ENCODE measurements around the gene KHSRP.
"Not testable (repeated sequence)": the region's sequence is repeated elsewhere in the genome, so short reads cannot be mapped to it uniquely, and the experiment has no call there.

GRCh38 chr19:6428692-6429418, 4.2 kb upstream of the KHSRP start:
- TF ChIP-seq CTCF, POLR2A (IDR thresholded peaks at IDR 0.05): not testable (repeated sequence)
